BE2C (cell line): ENCODE results near the gene NUMB.
"Not testable (repeated sequence)": the region's sequence is repeated elsewhere in the genome, so short reads cannot be mapped to it uniquely, and the experiment has no call there.

Experiments
- DNase-seq: peaks from one replicate; pipeline ENCODE4 v3.0.0-alpha.2; 2020
- H3K27me3 ChIP-seq: fragments of 250-450 bp; sonication (Bioruptor Pico); 2 replicates; pipeline ENCODE4 v1.5.1; 2020; ENCODE audit warnings: mild to moderate bottlenecking
- H3K36me3 ChIP-seq: fragments of 250-450 bp; sonication (Bioruptor Pico); 2 replicates; pipeline ENCODE4 v1.5.1; 2020; ENCODE audit warnings: mild to moderate bottlenecking
- H3K4me1 ChIP-seq: fragments of 250-450 bp; sonication (Bioruptor Pico); 2 replicates; pipeline ENCODE4 v1.5.1; 2020
- H3K4me3 ChIP-seq: 2 replicates; pipeline ENCODE4 v1.5.1; 2011; ENCODE audit warnings: low read depth, low read length
- H3K9me3 ChIP-seq: fragments of 250-450 bp; sonication (Bioruptor Pico); 2 replicates; pipeline ENCODE4 v1.5.1; 2020
- TF ChIP-seq, protein P1 (sequence below): IDR thresholded peaks from 2 replicates; pipeline ENCODE4 v1.5.1; 2012; ENCODE audit warnings: mild to moderate bottlenecking, low read depth, low read length

NUMB gene

GRCh38 chr14:73368616-73369015 is 89.7 kb downstream of the NUMB start:
- H3K9me3 ChIP-seq = no peaks in the 10 kb centered on the region
- no peak overlapping the region for H3K4me3 ChIP-seq
- H3K4me1 ChIP-seq = no peaks in the 10 kb centered on the region; the same call in 1 of the 2 replicates
- no peaks in the 10 kb centered on the region for H3K27me3 ChIP-seq
- TF ChIP-seq, protein P1, sequence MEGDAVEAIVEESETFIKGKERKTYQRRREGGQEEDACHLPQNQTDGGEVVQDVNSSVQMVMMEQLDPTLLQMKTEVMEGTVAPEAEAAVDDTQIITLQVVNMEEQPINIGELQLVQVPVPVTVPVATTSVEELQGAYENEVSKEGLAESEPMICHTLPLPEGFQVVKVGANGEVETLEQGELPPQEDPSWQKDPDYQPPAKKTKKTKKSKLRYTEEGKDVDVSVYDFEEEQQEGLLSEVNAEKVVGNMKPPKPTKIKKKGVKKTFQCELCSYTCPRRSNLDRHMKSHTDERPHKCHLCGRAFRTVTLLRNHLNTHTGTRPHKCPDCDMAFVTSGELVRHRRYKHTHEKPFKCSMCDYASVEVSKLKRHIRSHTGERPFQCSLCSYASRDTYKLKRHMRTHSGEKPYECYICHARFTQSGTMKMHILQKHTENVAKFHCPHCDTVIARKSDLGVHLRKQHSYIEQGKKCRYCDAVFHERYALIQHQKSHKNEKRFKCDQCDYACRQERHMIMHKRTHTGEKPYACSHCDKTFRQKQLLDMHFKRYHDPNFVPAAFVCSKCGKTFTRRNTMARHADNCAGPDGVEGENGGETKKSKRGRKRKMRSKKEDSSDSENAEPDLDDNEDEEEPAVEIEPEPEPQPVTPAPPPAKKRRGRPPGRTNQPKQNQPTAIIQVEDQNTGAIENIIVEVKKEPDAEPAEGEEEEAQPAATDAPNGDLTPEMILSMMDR = no peak
- DNase-seq = no peak
- peaks cover 5% of the 10 kb centered on the region for H3K36me3 ChIP-seq

GRCh38 chr14:73365727-73366126 is 92.6 kb downstream of the NUMB start:
- TF ChIP-seq, protein P1 = no peak
- Histone ChIP-seq H3K4me3 (no peak overlapping the region), H3K36me3 (peaks cover 8% of the 10 kb centered on the region), H3K27me3 (no peaks in the 10 kb centered on the region), H3K4me1 (no peaks in the 10 kb centered on the region), H3K9me3 (no peaks in the 10 kb centered on the region; the same call in 1 of the 2 replicates)
- DNase-seq = no peak

DNA sequence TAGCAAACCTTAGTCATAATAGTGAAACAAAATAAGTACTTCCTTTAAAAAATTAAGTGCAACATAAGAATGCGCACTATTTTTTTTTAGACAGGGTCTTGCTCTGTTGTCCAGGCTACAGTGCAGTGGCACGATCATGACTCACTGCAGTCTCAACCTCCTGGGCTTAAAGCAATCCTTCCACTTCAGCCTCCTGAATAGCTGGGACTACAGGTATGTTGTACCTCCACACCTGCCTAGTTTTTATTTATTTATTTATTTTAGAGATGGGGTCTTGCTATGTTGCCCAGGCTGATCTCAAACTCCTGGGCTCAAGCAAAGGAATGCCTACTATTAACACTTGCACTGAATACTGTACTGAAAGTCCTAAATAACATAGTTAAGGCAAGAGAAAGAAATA is 93.8 kb downstream of the NUMB start:
- Histone ChIP-seq H3K36me3 (peaks cover 8% of the 10 kb centered on the region), H3K9me3 (no peaks in the 10 kb centered on the region; the same call in 1 of the 2 replicates), H3K4me3 (no peak overlapping the region), H3K4me1 (no peaks in the 10 kb centered on the region), H3K27me3 (no peaks in the 10 kb centered on the region)
- DNase-seq = no peak
- TF ChIP-seq, protein P1 = no peak

- H3K4me1 ChIP-seq = no peaks in the 10 kb centered on the region; the same call in 1 of the 2 replicates
- TF ChIP-seq, protein P1 = no peak
- no peaks in the 10 kb centered on the region; the same call in 1 of the 2 replicates for H3K9me3 ChIP-seq
- H3K36me3 ChIP-seq = peaks cover 12% of the 10 kb centered on the region
- H3K27me3 ChIP-seq = no peaks in the 10 kb centered on the region
- DNase-seq = no peak
- no peak overlapping the region for H3K4me3 ChIP-seq
These were observed 98.9 kb downstream of the NUMB start for GRCh38 chr14:73359445-73359844.

DNA sequence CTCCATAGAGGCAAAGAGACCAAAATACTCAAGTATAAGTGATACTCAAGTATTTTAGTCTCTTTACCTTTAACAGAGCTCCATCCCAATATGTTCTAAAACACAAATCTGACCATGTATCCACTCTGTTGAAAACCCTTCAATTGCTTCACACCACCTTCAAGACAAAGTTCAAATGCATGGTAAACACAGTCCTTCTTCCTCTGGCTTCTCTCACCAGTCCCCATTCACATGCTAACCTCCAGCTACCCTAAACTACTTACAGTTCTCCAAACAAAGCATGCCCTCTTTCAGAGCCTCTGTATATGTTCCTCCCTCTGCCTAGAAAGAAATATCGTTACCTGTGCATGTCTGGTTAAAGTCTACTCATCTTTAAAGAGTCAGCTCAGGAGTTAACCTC is 100.2 kb downstream of the NUMB start:
- TF ChIP-seq, protein P1 = no peak
- H3K4me3 ChIP-seq = no peak overlapping the region
- no peaks in the 10 kb centered on the region for H3K27me3 ChIP-seq
- peaks cover 10% of the 10 kb centered on the region for H3K36me3 ChIP-seq
- DNase-seq = no peak
- H3K4me1 ChIP-seq = no peaks in the 10 kb centered on the region; the same call in 1 of the 2 replicates
- no peaks in the 10 kb centered on the region for H3K9me3 ChIP-seq

DNA sequence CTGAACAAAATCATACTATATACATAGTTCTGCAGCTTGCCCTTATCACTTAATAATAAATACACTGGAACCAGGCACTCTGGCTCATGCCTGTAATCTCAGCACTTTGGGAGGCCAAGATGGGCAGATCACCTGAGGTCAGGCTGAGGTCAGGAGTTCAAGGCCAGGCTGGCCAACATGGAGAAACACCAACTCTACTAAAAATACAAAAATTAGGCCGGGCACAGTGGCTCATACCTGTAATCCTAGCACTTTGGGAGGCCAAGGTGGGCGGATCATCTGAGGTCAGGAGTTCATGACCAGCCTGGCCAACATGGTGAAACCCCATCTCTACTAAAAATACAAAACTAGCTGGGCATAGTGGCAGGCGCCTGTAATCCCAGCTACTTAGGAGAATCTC is 109.3 kb downstream of the NUMB start:
- not testable (repeated sequence) for H3K27me3 ChIP-seq, H3K4me3 ChIP-seq, H3K4me1 ChIP-seq, H3K36me3 ChIP-seq, DNase-seq, H3K9me3 ChIP-seq

GRCh38 chr14:73344319-73344718 is 114.0 kb downstream of the NUMB start:
- no peak for DNase-seq
- Histone ChIP-seq H3K4me1 (peaks cover 24% of the 10 kb centered on the region; the same call in 1 of the 2 replicates), H3K27me3 (no peaks in the 10 kb centered on the region), H3K36me3 (no peaks in the 10 kb centered on the region), H3K9me3 (no peaks in the 10 kb centered on the region), H3K4me3 (no peak overlapping the region)
- TF ChIP-seq, protein P1 = no peak
